Smooth muscle cell (in vitro differentiated cells): Measurements from ENCODE around the gene MFSD12. TPM values are rescaled to one million over a fixed set of nuclear protein-coding genes. Genes with fewer than 3 reads are reported as not detected.

Source experiments
- DNase-seq: peaks from one replicate; lab custom pipeline; 2025; ENCODE audit not compliant: unreplicated experiment; lab: John Stamatoyannopoulos, UW
- H2AFZ ChIP-seq: fragments of 200-600 bp; sonication (generic); 2 replicates; pipeline ENCODE4 v1.6.0; 2016; ENCODE audit warnings: antibody characterized with exemption, low read depth, mild to moderate bottlenecking
- H3F3A ChIP-seq: fragments of 200-600 bp; sonication (generic); 2 replicates; pipeline ENCODE4 v1.6.0; 2017; ENCODE audit warnings: antibody characterized with exemption, low read depth
- H3K27ac ChIP-seq: fragments of 200-600 bp; sonication (generic); 2 replicates; pipeline ENCODE4 v1.5.1; 2016; ENCODE audit warnings: low read depth, mild to moderate bottlenecking
- H3K27me3 ChIP-seq: fragments of 200-600 bp; sonication (generic); 2 replicates; pipeline ENCODE4 v1.6.1; 2016; ENCODE audit warnings: low read depth, mild to moderate bottlenecking
- H3K36me3 ChIP-seq: fragments of 200-600 bp; sonication (generic); 2 replicates; pipeline ENCODE4 v1.5.1; 2016; ENCODE audit warnings: low read depth
- H3K4me1 ChIP-seq: fragments of 200-600 bp; sonication (generic); 2 replicates; pipeline ENCODE4 v1.5.1; 2016; ENCODE audit warnings: low read depth
- H3K4me2 ChIP-seq: fragments of 200-600 bp; sonication (generic); 2 replicates; pipeline ENCODE4 v1.6.0; 2016; ENCODE audit warnings: mild to moderate bottlenecking
- H3K4me3 ChIP-seq: fragments of 200-600 bp; sonication (generic); 2 replicates; pipeline ENCODE4 v1.5.1; 2016; ENCODE audit warnings: mild to moderate bottlenecking
- H3K79me2 ChIP-seq: fragments of 200-600 bp; sonication (generic); 2 replicates; pipeline ENCODE4 v1.6.0; 2016; ENCODE audit warnings: low read depth, mild to moderate bottlenecking
- H3K9ac ChIP-seq: fragments of 200-600 bp; sonication (generic); 2 replicates; pipeline ENCODE4 v1.6.0; 2016; ENCODE audit warnings: low read depth
- H3K9me3 ChIP-seq: fragments of 200-600 bp; sonication (generic); replicated peaks from 2 replicates; pipeline ENCODE4 v1.5.1; 2016; ENCODE audit warnings: low read depth
- H4K20me1 ChIP-seq: fragments of 200-600 bp; sonication (generic); 2 replicates; pipeline ENCODE4 v1.6.0; 2016; ENCODE audit warnings: low read depth
- WGBS: methylation state at CpG from one replicate; pipeline ENCODE4 v1.1.7; 2016; ENCODE audit warnings: low lambda C conversion rate; 5-methylcytosine and 5-hydroxymethylcytosine counted together
- polyA plus RNA-seq: library from polyadenylated mRNA; unstranded; fragments of >200 nt; fragmentation: Nextera tagmentation; extraction: Ambion mirVana; gene quantifications from 2 replicates; pipeline ENCODE4 v1.2.1, GENCODE V29; 2016
- total RNA-seq: library from RNA; depleted of rRNA; stranded (reverse); fragments of >200 nt; gene quantifications from 2 replicates; pipeline ENCODE4 v1.2.3, GENCODE V29; 2014
- TF ChIP-seq, protein P1 (sequence below): fragments of 200-600 bp; sonication (generic); IDR thresholded peaks from 2 replicates; pipeline ENCODE4 v1.5.1; 2017; ENCODE audit warnings: borderline replicate concordance, mild to moderate bottlenecking, antibody characterized with exemption; ENCODE audit not compliant: insufficient read depth, poor library complexity, severe bottlenecking

The MFSD12 gene
- total and polyA plus RNA-seq, 2 experiments from 2014 or later: 56.0 to 73.8 TPM

DNA sequence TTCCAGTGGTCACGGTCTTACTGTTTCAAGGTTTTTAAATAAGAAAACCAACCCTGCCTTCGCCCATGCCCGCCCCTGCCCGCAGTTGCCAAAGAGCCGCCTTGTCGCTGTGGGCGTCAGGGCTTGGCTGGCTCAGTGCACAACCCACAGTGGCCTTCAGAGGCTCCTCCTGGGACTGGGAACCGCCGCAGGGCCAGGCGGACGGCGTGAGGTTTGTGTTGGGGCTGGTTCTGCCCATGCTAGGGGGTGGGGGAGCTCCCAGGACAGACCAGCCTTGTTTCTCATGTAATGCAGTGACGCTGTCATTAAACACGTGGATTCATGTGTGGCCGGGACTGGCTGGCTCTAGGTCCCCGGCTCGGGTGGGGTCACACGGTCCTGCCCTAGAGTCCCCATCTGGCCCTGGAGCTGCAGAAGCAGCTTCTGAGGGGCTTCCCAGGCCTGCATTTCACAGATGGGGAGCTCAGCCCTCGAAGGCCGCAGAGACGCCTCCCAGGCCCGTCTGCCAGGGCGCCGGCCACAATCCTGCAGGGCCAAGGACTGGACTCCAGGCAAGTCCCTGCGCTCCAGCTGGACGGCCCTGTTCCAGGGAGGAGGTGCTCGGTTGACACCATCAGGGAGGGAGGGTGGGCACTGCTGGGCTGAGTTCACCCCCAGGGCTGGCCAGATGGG is 20.8 kb downstream of the MFSD12 start:
- 93% methylated on average over 27 of the region's 27 CpGs for WGBS
- Histone ChIP-seq H3K27ac (no peak overlapping the region), H3F3A (no peaks in the 10 kb centered on the region), H3K4me3 (no peak overlapping the region), H3K9me3 (no peaks in the 10 kb centered on the region), H2AFZ (no peak overlapping the region), H3K36me3 (no peaks in the 10 kb centered on the region), H3K4me2 (no peak overlapping the region), H3K9ac (no peak overlapping the region), H4K20me1 (peaks cover 23% of the 10 kb centered on the region), H3K79me2 (no peaks in the 10 kb centered on the region), H3K27me3 (no peaks in the 10 kb centered on the region), H3K4me1 (no peaks in the 10 kb centered on the region)
- TF ChIP-seq, protein P1, sequence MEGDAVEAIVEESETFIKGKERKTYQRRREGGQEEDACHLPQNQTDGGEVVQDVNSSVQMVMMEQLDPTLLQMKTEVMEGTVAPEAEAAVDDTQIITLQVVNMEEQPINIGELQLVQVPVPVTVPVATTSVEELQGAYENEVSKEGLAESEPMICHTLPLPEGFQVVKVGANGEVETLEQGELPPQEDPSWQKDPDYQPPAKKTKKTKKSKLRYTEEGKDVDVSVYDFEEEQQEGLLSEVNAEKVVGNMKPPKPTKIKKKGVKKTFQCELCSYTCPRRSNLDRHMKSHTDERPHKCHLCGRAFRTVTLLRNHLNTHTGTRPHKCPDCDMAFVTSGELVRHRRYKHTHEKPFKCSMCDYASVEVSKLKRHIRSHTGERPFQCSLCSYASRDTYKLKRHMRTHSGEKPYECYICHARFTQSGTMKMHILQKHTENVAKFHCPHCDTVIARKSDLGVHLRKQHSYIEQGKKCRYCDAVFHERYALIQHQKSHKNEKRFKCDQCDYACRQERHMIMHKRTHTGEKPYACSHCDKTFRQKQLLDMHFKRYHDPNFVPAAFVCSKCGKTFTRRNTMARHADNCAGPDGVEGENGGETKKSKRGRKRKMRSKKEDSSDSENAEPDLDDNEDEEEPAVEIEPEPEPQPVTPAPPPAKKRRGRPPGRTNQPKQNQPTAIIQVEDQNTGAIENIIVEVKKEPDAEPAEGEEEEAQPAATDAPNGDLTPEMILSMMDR: no peak
- no peak for DNase-seq

DNA sequence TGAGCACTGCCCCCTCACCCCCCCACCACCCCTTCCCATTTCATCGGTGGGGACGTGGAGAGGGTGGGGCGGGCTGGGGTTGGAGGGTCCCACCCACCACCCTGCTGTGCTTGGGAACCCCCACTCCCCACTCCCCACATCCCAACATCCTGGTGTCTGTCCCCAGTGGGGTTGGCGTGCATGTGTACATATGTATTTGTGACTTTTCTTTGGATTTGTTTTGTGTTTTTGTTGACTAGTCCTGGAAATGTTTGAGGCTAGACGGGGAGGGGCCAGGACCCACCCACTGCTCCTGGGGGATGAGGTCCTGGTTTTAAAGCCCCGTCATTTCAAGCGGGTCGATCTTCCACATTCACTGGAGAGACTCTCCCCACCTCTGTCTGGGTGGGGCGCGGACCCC is 21.4 kb downstream of the MFSD12 start:
- Histone ChIP-seq H2AFZ (no peak overlapping the region), H3F3A (no peaks in the 10 kb centered on the region), H4K20me1 (peaks cover 23% of the 10 kb centered on the region), H3K9me3 (no peaks in the 10 kb centered on the region), H3K36me3 (no peaks in the 10 kb centered on the region), H3K27me3 (no peaks in the 10 kb centered on the region), H3K9ac (no peak overlapping the region), H3K4me2 (no peak overlapping the region), H3K4me1 (no peaks in the 10 kb centered on the region), H3K4me3 (no peak overlapping the region), H3K79me2 (no peaks in the 10 kb centered on the region), H3K27ac (no peak overlapping the region)
- WGBS: 98% methylated on average over 7 of the region's 10 CpGs
- TF ChIP-seq, protein P1: no peak
- no peak for DNase-seq

GRCh38 chr19:3535563-3535965 is 21.8 kb downstream of the MFSD12 start:
- no peaks in the 10 kb centered on the region for H3K36me3 ChIP-seq
- 97% methylated on average over 14 of the region's 14 CpGs for WGBS
- no peaks in the 10 kb centered on the region for H3K79me2 ChIP-seq

More at GRCh38 chr19:3535563-3535965, 21.8 kb downstream of the MFSD12 start:
- TF ChIP-seq, protein P1: no peak
- Histone ChIP-seq H3K27me3 (no peaks in the 10 kb centered on the region), H3K4me3 (no peak overlapping the region), H4K20me1 (peaks cover 23% of the 10 kb centered on the region), H3K9ac (no peak overlapping the region), H3K4me1 (no peaks in the 10 kb centered on the region), H2AFZ (no peak overlapping the region), H3K9me3 (no peaks in the 10 kb centered on the region), H3K27ac (no peak overlapping the region), H3F3A (no peaks in the 10 kb centered on the region), H3K4me2 (no peak overlapping the region)
- no peak for DNase-seq
